ENCODE results near the gene ATXN1.

The ATXN1 gene

GRCh38 chr6:16600026-16600425 is 161.2 kb downstream of the ATXN1 start:
- no peak for DNase-seq (ENCODE audit: low read depth)
- H3K4me3 ChIP-seq (ENCODE audit: low read depth, low read length): no peak overlapping the region

- no peak overlapping the region for H3K4me3 ChIP-seq (ENCODE audit: low read depth, low read length)
- DNase-seq (ENCODE audit: low read depth): no peak
These were observed 164.5 kb downstream of the ATXN1 start for GRCh38 chr6:16596616-16597331.

- no peak overlapping the region for H3K4me3 ChIP-seq (ENCODE audit: low read depth, low read length)
- DNase-seq (ENCODE audit: low read depth): no peak
These were observed 165.6 kb downstream of the ATXN1 start for GRCh38 chr6:16595514-16596120.

- no peak for DNase-seq (ENCODE audit: low read depth)
- H3K4me3 ChIP-seq (ENCODE audit: low read depth, low read length): no peak overlapping the region
These were observed 166.4 kb downstream of the ATXN1 start for GRCh38 chr6:16594849-16595248.

GRCh38 chr6:16592223-16592911 is 168.9 kb downstream of the ATXN1 start:
- no peak overlapping the region for H3K4me3 ChIP-seq (ENCODE audit: low read depth, low read length)
- no peak for DNase-seq (ENCODE audit: low read depth)

- DNase-seq (ENCODE audit: low read depth): no peak
- no peak overlapping the region for H3K4me3 ChIP-seq (ENCODE audit: low read depth, low read length)
These were observed 169.7 kb downstream of the ATXN1 start for GRCh38 chr6:16591396-16592222.

- H3K4me3 ChIP-seq (ENCODE audit: low read depth, low read length): no peak overlapping the region
- peak; percentile 6 for DNase-seq (ENCODE audit: low read depth)
These were observed 175.5 kb downstream of the ATXN1 start for GRCh38 chr6:16585805-16586204.

GRCh38 chr6:16583144-16583762 is 178.0 kb downstream of the ATXN1 start:
- H3K4me3 ChIP-seq (ENCODE audit: low read depth, low read length): no peak overlapping the region
- DNase-seq (ENCODE audit: low read depth): no peak

GRCh38 chr6:16582446-16583143 is 178.7 kb downstream of the ATXN1 start:
- H3K4me3 ChIP-seq (ENCODE audit: low read depth, low read length): no peak overlapping the region
- DNase-seq (ENCODE audit: low read depth): no peak

GRCh38 chr6:16578695-16579285 is 182.5 kb downstream of the ATXN1 start:
- DNase-seq (ENCODE audit: low read depth): no peak
- no peak overlapping the region for H3K4me3 ChIP-seq (ENCODE audit: low read depth, low read length)

GRCh38 chr6:16576451-16577368 is 184.6 kb downstream of the ATXN1 start:
- no peak for DNase-seq (ENCODE audit: low read depth)
- no peak overlapping the region for H3K4me3 ChIP-seq (ENCODE audit: low read depth, low read length)

- no peak for DNase-seq (ENCODE audit: low read depth)
These were observed 185.6 kb downstream of the ATXN1 start for GRCh38 chr6:16575655-16576054.

GRCh38 chr6:16572943-16573342 is 188.3 kb downstream of the ATXN1 start:
- no peak for DNase-seq (ENCODE audit: low read depth)
- H3K4me3 ChIP-seq (ENCODE audit: low read depth, low read length): no peak overlapping the region

More at GRCh38 chr6:16575655-16576054, 185.6 kb downstream of the ATXN1 start:
- no peak overlapping the region for H3K4me3 ChIP-seq (ENCODE audit: low read depth, low read length)

GRCh38 chr6:16572317-16572716 is 188.9 kb downstream of the ATXN1 start:
- H3K4me3 ChIP-seq (ENCODE audit: low read depth, low read length): no peak overlapping the region
- DNase-seq (ENCODE audit: low read depth): no peak

GRCh38 chr6:16570946-16571345 is 190.3 kb downstream of the ATXN1 start:
- DNase-seq (ENCODE audit: low read depth): no peak
- no peak overlapping the region for H3K4me3 ChIP-seq (ENCODE audit: low read depth, low read length)

GRCh38 chr6:16570221-16570553 is 191.1 kb downstream of the ATXN1 start:
- H3K4me3 ChIP-seq (ENCODE audit: low read depth, low read length): no peak overlapping the region
- DNase-seq (ENCODE audit: low read depth): no peak

GRCh38 chr6:16568128-16568527 is 193.1 kb downstream of the ATXN1 start:
- DNase-seq (ENCODE audit: low read depth): no peak
- no peak overlapping the region for H3K4me3 ChIP-seq (ENCODE audit: low read depth, low read length)

- no peak for DNase-seq (ENCODE audit: low read depth)
- no peak overlapping the region for H3K4me3 ChIP-seq (ENCODE audit: low read depth, low read length)
These were observed 194.2 kb downstream of the ATXN1 start for GRCh38 chr6:16567071-16567470.
